GM18511 (cell line): ENCODE data around the gene CCL8.
A peak's percentile ranks its signal among the peaks of the same experiment; 100 is the strongest.
"Not testable (repeated sequence)": the region's sequence is repeated elsewhere in the genome, so short reads cannot be mapped to it uniquely, and the experiment has no call there.

Source experiments
- ATAC-seq: cut with Tn5 transposase; IDR thresholded peaks from one replicate; pipeline ENCODE4 v1.9.1; 2021; ENCODE audit warnings: mild to moderate bottlenecking, moderate library complexity; ENCODE audit not compliant: unreplicated experiment

The CCL8 gene

GRCh38 chr17:34313164-34313563, 6.1 kb upstream of the CCL8 start:
- no peak for ATAC-seq

GRCh38 chr17:34314279-34314678, 5.0 kb upstream of the CCL8 start:
- ATAC-seq, result no peak

DNA sequence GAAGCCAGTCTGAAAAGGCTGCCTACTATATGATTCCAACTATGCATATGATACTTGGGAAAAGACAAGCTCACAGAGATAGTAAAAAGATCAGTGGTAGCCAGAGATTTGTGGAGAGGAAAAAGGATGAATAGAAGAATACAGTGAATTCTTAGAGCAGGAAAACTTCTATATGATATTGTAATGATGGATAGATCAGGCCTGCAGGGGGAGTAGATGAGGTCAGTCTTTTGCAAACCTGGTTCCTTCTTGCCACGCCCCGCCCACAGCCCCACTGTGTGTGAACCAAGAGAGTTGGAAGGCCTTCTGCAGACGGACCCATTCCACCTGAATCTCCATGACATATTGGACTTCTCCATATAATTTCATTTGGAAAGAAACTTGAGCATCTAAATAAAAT, 761 bp upstream of the CCL8 start:
- ATAC-seq, result no peak

GRCh38 chr17:34321964-34322363, 2.7 kb downstream of the CCL8 start:
- no peak for ATAC-seq

DNA sequence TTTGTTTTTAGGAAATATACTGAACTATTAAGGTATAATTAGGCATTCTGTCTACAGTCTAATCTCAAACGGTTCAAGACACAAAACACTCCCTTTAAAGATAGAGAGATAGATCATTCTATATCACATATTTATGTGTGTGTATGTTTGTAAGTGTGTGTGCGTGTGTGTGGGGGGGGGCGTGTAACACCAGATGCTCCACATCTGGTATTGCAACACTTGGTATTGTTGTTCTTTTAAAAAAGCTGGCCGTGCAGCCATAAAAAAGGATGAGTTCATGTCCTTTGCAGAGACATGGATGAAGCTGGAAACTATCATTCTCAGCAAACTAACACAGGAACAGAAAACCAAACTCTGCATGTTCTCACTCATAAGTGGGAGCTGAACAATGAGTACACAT, 8.3 kb downstream of the CCL8 start:
- not testable (repeated sequence) for ATAC-seq

- ATAC-seq, result no peak
Measured at GRCh38 chr17:34337701-34338100, 18.5 kb downstream of the CCL8 start.

DNA sequence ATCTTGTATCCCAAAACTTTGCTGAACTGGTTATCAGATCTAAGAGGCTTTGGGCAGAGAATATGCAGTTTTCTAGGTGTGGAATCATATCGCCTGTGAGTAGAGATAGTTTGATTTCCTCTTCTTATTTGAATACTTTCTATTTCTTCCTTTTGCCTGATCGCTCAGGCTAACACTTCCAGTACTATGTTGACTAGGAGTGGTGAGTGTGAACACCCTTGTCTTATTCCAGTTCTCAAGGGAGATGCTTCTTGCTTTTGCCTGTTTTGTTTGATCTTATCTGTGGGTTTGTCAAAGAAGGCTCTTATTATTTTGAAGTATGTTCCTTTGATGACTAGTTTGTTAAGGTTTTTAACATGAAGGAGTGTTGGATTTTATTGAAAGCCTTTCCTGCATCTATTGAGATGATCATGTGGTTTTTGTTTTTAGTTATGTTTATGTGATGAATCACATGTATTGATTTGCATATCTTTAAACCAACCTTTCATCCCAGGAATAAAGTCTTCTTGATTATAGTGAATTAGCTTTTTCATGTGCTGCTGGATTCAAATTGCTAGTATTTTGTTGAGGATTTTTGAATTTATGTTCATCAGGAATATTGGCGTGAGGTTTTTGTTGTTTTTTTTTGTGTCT, 20.0 kb downstream of the CCL8 start:
- no peak for ATAC-seq

DNA sequence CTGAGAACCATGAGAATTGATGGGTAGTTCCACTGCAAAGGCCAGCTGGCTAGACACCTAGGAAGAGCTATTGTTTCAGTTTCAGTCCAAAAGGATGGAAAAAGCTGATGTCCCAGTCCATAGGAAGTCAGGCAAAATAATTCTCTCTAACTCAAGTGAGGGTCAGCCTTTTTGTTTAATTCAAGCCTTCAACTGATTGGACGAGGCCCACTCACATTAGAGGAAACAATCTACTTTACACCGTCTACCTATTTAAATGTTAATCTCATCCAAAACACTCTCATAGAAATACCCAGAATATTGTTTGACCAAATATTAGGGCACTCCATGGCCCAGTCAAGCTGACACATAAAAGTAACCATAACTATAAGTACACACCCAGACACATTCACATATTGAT, 22.7 kb downstream of the CCL8 start:
- ATAC-seq, result no peak

DNA sequence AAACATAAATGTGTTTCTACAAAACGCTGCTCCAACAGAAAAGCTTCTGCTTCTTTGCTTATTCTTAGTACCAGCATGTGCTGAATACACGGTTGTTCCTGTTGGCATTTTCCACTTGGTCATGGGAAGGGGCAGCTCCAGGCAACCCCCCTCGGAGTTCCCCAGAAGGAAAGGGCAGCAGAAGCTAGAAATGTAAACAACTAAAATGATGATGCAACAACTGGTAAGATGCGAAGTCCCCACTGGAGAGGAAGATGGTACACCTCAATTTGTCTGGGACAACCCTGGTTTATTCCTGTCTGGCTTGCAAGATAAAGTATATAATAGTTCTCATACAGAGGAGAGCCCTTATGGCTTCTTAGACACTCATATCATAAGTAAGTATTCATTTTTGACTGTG, 27.8 kb downstream of the CCL8 start:
- no peak for ATAC-seq

DNA sequence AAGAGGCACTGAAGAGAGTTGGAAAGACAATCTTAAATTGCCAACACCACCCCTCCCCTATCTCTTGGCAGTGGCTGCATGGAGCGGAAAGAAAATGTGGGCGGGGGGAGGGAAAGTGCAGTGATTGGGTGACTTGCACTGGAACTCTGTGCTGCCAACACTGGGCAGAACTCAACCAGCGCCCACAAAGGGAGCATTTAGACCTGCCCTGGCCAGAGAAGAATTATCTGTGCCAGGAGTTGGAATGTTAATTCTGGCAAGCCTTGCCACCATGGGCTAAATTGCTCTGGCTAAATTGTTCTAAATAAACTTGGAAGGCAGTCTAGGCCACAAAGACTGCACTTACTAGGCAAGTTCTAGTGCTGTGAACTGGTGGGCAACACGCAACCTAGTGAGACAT, 30.5 kb downstream of the CCL8 start:
- ATAC-seq, result no peak

DNA sequence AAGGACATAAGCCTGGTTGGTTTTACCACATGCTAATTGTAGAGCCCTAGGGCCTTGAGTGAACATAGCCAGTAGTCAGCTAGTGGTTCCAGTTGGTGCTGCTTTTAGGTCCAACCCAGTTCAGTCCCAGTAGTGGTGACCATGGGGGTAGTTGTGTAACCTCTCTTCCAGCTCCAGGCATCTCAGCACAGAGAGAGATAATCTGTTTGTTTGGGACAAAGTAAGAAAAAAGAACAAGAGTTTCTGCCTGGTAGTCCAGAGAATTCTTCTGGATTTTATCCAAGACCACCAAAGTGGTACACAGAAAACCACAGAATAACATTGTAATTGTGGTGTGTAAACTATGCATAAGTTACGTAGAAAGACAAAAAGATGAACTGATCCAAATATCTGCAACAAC, 31.9 kb downstream of the CCL8 start:
- ATAC-seq, result no peak

GRCh38 chr17:34352191-34352590, 33.0 kb downstream of the CCL8 start:
- ATAC-seq, result no peak

DNA sequence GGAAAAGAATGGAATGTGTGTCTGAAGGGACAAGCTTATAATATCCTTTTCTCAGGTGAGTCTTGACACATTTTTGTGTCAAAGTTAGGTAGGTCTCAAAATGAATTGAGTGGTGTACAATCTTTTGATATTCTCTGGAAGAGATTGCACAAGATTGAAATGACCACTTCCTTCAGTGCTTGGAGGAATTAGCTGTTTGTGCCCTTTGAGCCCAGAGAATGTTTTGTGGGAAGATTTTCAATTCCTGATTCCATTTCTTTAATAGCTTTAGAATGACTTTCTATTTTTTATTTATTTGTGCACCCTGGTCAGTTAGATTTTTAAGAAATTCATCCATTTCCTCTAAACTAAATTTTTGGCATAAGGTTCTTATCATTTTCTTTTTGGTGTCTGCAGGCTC, 35.4 kb downstream of the CCL8 start:
- ATAC-seq, result no peak

- no peak for ATAC-seq
Measured at GRCh38 chr17:34356194-34356593, 37.0 kb downstream of the CCL8 start, which contains the start of gene CCL13. Gene CCL13 (plus strand): TSS chr17:34356480. CDS start chr17:34356527, 47 bp downstream.

GRCh38 chr17:34357398-34357797, 38.2 kb downstream of the CCL8 start:
- no peak for ATAC-seq

DNA sequence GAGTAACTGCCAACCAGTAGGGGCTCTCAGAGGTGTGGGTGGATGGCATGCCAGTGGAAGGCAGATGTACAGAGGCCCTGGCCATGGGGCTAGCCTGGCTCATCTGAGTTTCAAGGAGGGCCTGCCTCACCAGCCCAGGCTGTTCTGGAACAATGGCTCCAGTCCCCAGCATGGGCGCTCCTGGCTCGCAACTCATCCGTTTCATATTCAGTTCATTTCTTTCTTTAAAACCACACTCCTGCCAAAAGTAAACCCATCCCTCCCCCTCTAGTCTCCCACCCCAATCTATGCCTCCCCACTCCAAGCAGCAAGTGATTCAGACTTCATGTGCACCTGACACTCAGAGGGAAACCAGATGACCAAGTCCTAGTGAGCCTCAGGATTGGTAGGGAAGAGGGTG, 39.4 kb downstream of the CCL8 start:
- ATAC-seq, result no peak

- no peak for ATAC-seq
Measured at GRCh38 chr17:34360601-34361270, 41.5 kb downstream of the CCL8 start.

GRCh38 chr17:34361478-34362061, 42.3 kb downstream of the CCL8 start:
- ATAC-seq, result peak; percentile 57

DNA sequence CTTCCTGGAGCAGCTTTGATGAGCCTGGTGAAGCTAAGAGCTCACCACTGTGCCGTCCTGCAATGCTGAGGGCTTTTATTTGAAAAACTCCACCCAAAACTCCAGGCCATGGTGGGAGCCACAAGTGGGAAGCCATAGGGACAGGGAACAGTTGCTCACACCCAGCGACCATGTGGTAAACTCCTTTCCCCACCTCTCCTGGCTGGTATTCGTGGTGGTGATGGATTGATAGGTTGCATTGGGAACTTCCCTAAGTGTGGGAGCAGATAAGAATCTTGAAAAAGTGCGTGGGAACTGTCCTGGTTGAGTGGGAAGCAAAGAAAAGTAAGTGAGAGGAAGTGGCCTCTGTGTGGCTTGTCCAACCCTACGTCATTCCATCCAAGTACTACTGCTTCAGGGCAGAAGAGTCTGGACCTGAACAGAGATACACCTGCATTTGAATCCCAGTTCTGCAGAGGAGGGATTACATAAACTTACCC, 44.0 kb downstream of the CCL8 start, which contains the start of gene CCL1:
Gene CCL1, minus strand, starts transcription at position 51 of the 479 bp plus-strand sequence. CDS start 72 bp downstream, outside the sequence.
- ATAC-seq, result no peak

- ATAC-seq, result no peak
Measured at GRCh38 chr17:34364751-34365150, 45.5 kb downstream of the CCL8 start.

DNA sequence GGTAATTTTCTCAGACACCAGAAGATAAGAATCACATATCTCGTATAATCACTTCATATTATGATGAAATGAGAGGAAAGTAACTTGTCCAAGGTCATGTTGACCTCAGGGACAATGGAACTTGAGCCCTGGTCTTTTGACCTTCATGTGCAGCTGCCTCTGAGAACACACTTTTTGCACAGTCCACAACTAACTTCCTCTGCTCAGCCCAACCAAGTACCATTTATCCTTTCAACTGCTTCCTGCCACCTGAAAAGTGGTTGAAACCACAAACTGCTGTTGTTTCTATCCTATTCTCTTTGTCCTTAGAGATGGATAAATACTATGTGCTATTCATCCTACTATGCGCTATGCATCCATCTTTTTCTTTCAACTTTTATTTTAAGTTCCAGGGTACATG, 46.1 kb downstream of the CCL8 start:
- ATAC-seq, result no peak

GRCh38 chr17:34366010-34366409, 46.8 kb downstream of the CCL8 start:
- no peak for ATAC-seq
